GM19467 (cell line): ENCODE measurements around the gene HEATR5A.
"Not testable (repeated sequence)": the region's sequence is repeated elsewhere in the genome, so short reads cannot be mapped to it uniquely, and the experiment has no call there.

Experiments used
- ATAC-seq: cut with Tn5 transposase; IDR thresholded peaks from one replicate; pipeline ENCODE4 v1.9.1; 2021; ENCODE audit warnings: mild to moderate bottlenecking, moderate library complexity; ENCODE audit not compliant: unreplicated experiment

Gene HEATR5A

DNA sequence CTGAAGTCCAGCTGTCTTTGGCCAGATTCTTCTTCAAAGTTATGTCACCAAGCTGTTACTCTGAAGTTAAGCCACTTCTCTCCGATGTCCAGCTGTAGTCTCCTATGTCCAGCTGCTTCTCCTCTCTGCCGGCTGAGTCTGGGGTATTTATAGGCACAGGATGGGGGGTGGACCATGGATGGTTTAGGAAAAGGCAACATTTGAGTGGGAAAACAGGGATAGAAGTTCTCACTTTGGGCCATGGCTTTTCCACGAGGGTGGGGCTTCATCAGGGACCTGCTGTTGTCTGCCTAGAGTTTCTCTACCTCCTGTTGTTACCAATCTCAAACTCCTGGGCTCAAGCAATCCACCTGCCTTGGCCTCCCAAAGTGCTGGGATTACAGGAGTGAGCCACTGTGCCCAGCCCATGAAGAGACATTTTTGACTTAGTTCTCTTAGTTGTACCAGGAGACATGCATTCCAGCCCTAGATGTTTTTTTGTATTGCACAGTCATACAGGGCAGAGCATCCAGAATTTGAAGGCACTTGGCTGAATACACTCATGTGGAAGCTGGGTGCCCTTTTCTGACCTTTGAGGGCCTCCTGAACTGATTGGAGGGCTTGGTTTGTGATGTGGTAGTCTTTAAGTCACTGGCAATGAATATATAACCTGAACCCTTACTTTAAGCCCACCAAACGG, 132.9 kb downstream of the HEATR5A start:
- no peak for ATAC-seq

GRCh38 chr14:31286456-31287293, 133.7 kb downstream of the HEATR5A start:
- ATAC-seq: no peak

DNA sequence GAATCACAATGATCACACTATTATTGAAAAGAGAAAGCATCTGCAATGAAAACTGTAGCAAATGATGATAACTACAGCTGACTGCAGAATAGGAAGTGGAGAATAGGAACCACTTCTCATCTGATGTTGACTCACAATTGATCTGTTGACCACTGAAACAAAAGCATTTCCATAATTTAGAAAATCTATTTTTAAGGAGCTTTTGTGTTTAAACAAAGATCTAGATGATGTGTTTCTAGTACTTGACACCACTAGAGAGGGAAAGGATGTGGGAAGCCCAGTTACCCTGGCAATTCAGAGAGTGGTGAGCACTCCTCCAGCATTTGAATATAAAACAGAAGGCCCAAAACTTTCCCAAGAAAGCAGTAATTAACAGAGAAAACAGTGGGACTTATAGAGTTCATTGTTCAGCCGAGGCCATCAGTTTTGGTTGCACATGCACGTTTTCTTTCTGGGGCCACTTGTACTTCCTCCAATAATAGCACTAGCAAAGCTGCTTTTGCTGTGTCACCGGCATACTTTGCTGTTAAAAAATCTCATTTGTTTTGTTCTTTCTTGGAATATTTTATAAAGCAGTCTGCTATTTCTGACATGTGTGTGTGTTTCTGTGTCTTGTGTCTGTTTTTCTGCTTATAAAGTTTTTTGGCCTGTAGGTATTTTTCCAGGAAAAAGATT, 136.6 kb downstream of the HEATR5A start:
- ATAC-seq: no peak

- ATAC-seq: no peak
Observed at GRCh38 chr14:31283153-31283552, 137.2 kb downstream of the HEATR5A start.

GRCh38 chr14:31280871-31281220, 139.5 kb downstream of the HEATR5A start:
- no peak for ATAC-seq

- ATAC-seq: no peak
Observed at GRCh38 chr14:31280132-31280870, 140.0 kb downstream of the HEATR5A start.

DNA sequence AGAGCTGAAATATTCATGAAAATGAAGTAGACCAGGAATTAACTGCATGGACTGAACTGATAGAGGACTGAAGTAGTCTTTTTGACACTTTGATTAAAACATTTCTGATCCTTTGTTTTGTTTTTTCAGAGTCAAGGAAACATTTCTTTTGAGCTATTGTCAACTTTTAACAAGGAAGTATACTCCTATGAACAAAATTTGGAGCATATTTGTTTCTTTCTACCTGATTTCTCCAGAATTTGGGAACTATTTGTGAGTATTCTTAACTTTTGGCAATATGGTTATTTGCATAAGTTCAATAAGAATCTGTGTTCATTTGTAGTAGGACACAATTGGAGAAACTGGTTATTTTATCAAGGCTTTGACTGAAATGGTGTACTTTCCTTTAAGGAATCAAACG, 141.5 kb downstream of the HEATR5A start:
- ATAC-seq: no peak

DNA sequence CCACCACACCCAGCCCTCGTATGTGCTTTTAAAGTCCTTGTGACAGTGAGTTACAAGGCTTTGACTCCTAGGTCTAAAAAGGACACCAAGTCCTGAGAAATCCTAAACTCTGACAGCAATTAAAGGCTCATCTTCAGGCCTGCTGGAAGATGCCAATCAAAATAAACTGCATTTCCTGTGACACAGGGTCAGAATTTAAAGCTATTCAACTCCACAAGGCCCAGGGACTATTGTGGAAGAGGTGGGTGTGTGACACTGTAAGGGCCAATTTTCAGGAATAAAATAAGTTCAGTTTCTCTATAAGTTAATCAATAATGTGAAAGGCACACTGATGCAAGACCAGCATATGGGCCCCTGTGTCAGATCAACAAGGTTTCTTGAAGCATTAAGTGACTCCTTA, 143.3 kb downstream of the HEATR5A start:
- ATAC-seq: no peak

GRCh38 chr14:31276417-31276816, 143.9 kb downstream of the HEATR5A start:
- ATAC-seq: not testable (repeated sequence)

- no peak for ATAC-seq
Observed at GRCh38 chr14:31275731-31276130, 144.6 kb downstream of the HEATR5A start.

DNA sequence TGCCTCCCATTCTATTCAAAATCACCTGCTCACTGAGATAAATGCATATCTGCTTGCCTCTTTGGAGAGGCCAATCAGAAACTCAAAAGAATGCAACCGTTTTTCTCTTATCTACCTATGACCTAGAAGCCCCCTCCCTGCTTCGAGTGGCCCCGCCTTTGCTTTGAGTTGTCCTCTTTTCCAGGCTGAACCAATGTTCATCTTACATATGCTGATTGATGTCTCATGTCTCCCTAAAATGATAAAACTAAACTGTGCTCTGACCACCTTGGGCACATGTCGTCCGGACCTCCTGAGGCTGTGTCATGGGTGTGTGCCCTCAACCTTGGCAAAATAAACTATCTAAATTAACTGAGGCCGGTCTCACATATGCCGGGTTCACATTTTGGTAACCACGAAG, 148.7 kb downstream of the HEATR5A start:
- no peak for ATAC-seq

DNA sequence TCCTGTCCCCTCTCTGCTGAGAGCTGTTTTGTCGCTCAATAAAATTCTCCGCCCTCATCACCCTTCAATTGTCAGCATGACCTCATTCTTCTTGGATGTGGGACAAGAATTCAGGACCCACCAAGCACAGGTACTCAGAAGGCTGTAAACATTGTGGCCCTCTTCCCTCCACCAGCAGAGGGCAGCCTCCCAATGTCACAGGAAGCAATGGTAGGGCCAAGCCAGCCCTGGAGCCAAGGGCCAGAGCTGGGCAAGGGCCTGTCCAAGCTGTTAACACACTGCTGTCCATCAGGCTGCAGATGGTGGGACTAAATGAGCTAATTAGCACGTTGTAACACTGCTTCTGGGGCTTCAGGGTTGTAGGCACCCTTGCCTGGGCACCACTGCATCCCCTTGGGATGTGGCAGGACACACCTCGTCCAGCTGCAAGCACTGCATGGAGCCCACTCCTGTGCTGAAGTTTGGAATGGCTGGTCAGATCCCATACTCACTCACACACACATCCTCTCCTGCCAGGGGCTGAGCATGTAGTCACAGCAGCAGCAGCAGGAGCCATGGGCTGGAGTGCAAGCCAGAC, 150.1 kb downstream of the HEATR5A start:
- no peak for ATAC-seq

DNA sequence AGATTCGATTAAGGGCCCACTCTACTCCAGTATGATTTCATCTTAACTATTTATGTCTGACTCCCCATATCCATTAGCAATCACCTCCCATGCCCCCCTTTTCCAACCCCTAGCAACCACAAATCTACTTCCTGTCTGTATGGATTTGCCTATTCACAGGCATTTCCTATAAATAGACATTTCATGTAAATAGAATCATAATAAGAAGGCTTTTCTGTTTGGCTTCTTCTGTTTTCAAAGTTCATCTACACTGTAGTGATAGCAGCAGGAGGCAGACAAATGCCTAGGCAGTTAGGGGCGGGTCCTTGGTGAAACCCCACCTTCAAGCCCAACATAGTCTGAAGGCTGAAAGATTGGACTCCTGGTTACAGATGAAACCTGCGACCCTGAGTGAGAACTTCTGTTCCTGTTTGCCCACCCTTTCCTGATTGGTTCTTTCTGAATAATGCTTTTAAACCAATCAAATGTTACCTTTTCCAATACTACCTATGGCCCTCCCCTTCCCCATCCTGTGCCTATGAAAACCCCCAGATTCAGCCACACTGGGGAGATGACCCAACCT, 150.6 kb downstream of the HEATR5A start:
- no peak for ATAC-seq

- no peak for ATAC-seq
Observed at GRCh38 chr14:31268216-31268615, 152.1 kb downstream of the HEATR5A start.

GRCh38 chr14:31266437-31267331, 153.7 kb downstream of the HEATR5A start:
- ATAC-seq: no peak

GRCh38 chr14:31265701-31266398, 154.5 kb downstream of the HEATR5A start:
- no peak for ATAC-seq

GRCh38 chr14:31263485-31264133, 156.7 kb downstream of the HEATR5A start:
- no peak for ATAC-seq
